Mucosa of gallbladder (tissue), 1 donor: ENCODE data around the gene GAGE12C. TPM values are rescaled to one million over a fixed set of nuclear protein-coding genes. Genes with fewer than 3 reads are reported as not detected.
"Not testable (repeated sequence)": the region's sequence is repeated elsewhere in the genome, so short reads cannot be mapped to it uniquely, and the experiment has no call there.

Experiments
- DNase-seq: peaks from one replicate; pipeline ENCODE4 v3.0.0-alpha.2; 2020; ENCODE audit warnings: low spot score
- total RNA-seq: library from RNA; stranded (reverse); gene quantifications from one replicate; pipeline ENCODE4 v1.2.1, GENCODE V29; 2021
- donor health status: DM: no; HTN: no; CAD: no.

Gene GAGE12C, protein sequence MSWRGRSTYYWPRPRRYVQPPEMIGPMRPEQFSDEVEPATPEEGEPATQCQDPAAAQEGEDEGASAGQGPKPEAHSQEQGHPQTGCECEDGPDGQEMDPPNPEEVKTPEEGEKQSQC
- not detected for total RNA-seq

DNA sequence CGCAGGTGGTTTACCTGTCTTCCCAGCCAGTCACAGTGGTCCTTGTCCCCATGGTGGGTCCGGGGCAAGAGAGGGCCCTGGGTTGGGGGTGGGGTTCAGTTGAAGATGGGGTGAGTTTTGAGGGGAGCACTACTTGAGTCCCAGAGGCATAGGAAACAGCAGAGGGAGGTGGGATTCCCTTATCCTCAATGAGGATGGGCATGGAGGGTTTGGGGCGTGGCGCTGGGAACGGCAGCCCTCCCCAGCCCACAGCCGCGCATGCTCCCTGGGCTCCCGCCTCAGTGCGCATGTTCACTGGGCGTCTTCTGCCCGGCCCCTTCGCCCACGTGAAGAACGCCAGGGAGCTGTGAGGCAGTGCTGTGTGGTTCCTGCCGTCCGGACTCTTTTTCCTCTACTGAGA is at the start of gene GAGE12C:
TSS of gene GAGE12C (plus strand) at position 301 of the 400 bp plus-strand sequence. CDS start 1,155 bp downstream, outside the sequence.
- DNase-seq, result not testable (repeated sequence)

DNA sequence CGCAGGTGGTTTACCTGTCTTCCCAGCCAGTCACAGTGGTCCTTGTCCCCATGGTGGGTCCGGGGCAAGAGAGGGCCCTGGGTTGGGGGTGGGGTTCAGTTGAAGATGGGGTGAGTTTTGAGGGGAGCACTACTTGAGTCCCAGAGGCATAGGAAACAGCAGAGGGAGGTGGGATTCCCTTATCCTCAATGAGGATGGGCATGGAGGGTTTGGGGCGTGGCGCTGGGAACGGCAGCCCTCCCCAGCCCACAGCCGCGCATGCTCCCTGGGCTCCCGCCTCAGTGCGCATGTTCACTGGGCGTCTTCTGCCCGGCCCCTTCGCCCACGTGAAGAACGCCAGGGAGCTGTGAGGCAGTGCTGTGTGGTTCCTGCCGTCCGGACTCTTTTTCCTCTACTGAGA is 9.5 kb downstream of the GAGE12C start, which contains the start of gene GAGE12D:
TSS of gene GAGE12D (plus strand) at position 301 of the 400 bp plus-strand sequence. CDS start 1,155 bp downstream, outside the sequence.
- DNase-seq, result not testable (repeated sequence)

DNA sequence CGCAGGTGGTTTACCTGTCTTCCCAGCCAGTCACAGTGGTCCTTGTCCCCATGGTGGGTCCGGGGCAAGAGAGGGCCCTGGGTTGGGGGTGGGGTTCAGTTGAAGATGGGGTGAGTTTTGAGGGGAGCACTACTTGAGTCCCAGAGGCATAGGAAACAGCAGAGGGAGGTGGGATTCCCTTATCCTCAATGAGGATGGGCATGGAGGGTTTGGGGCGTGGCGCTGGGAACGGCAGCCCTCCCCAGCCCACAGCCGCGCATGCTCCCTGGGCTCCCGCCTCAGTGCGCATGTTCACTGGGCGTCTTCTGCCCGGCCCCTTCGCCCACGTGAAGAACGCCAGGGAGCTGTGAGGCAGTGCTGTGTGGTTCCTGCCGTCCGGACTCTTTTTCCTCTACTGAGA is 19.0 kb downstream of the GAGE12C start, which contains the start of gene GAGE12E:
TSS of gene GAGE12E (plus strand) at position 301 of the 400 bp plus-strand sequence. CDS start 1,155 bp downstream, outside the sequence.
- DNase-seq, result not testable (repeated sequence)

DNA sequence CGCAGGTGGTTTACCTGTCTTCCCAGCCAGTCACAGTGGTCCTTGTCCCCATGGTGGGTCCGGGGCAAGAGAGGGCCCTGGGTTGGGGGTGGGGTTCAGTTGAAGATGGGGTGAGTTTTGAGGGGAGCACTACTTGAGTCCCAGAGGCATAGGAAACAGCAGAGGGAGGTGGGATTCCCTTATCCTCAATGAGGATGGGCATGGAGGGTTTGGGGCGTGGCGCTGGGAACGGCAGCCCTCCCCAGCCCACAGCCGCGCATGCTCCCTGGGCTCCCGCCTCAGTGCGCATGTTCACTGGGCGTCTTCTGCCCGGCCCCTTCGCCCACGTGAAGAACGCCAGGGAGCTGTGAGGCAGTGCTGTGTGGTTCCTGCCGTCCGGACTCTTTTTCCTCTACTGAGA is 28.6 kb downstream of the GAGE12C start, which contains the start of gene GAGE12F:
TSS of gene GAGE12F (plus strand) at position 301 of the 400 bp plus-strand sequence. CDS start 1,155 bp downstream, outside the sequence.
- not testable (repeated sequence) for DNase-seq

DNA sequence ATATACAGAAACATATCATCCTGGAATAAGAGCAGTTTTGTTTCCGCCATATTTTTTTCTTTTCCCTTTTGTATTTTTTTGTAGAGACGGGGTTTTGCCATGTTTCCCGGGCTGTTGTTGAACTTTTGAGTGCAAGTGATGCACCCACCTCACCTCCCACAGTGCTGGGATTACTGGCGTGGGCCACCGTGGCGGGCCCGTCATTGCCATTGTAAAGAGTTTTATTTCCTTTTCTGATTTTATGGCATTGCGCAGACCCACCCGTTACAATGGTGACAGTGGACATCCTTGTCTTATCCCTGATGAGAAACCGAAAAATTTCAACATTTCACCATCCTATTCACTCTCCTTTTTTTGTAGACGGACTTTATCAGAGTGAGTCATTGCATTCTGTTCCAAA is 36.8 kb downstream of the GAGE12C start:
- peak; percentile 10 for DNase-seq

DNA sequence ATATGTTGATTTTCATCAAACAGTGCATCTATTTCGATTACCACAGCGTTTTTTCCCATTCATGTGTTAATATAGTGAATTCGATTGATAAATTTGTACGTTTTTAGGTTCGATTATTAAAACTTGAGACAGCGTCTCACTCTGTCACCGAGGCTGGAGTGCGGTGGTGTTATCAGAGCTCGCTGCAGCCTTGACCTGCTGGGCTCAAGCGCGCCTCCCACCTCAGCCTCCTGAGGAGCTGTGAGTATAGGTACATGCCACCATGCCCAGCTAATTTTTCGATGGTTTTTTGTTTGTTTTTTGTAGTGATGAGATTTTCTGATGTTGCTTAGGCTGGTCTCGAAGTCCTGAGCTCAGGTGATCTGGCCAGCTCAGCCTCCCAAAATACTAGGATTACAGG is 37.2 kb downstream of the GAGE12C start:
- peak; percentile 4 for DNase-seq

DNA sequence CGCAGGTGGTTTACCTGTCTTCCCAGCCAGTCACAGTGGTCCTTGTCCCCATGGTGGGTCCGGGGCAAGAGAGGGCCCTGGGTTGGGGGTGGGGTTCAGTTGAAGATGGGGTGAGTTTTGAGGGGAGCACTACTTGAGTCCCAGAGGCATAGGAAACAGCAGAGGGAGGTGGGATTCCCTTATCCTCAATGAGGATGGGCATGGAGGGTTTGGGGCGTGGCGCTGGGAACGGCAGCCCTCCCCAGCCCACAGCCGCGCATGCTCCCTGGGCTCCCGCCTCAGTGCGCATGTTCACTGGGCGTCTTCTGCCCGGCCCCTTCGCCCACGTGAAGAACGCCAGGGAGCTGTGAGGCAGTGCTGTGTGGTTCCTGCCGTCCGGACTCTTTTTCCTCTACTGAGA is 38.1 kb downstream of the GAGE12C start, which contains the start of gene GAGE12G:
TSS of gene GAGE12G (plus strand) at position 301 of the 400 bp plus-strand sequence. CDS start 1,155 bp downstream, outside the sequence.
- not testable (repeated sequence) for DNase-seq

DNA sequence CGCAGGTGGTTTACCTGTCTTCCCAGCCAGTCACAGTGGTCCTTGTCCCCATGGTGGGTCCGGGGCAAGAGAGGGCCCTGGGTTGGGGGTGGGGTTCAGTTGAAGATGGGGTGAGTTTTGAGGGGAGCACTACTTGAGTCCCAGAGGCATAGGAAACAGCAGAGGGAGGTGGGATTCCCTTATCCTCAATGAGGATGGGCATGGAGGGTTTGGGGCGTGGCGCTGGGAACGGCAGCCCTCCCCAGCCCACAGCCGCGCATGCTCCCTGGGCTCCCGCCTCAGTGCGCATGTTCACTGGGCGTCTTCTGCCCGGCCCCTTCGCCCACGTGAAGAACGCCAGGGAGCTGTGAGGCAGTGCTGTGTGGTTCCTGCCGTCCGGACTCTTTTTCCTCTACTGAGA is 47.7 kb downstream of the GAGE12C start, which contains the start of gene GAGE12H:
TSS of gene GAGE12H (plus strand) at position 301 of the 400 bp plus-strand sequence. CDS start 1,155 bp downstream, outside the sequence.
- DNase-seq, result not testable (repeated sequence)

Other genes starting within 250 kb of the GAGE12C start
- not detected for gene GAGE10, start 228.5 kb upstream of the GAGE12C start, total RNA-seq
- not detected for gene GAGE12J, start 210.1 kb upstream of the GAGE12C start, total RNA-seq
- 0.63 TPM for gene GAGE13, start 200.6 kb upstream of the GAGE12C start, total RNA-seq
- not detected for gene GAGE12D, start 9.6 kb downstream of the GAGE12C start, total RNA-seq
- gene GAGE12E, start 19.1 kb downstream of the GAGE12C start, total RNA-seq, result not detected
- 0.86 TPM for gene GAGE12F, start 28.7 kb downstream of the GAGE12C start, total RNA-seq
- not detected for gene GAGE12G, start 38.2 kb downstream of the GAGE12C start, total RNA-seq
- gene GAGE12H, start 47.8 kb downstream of the GAGE12C start, total RNA-seq, result not detected
- gene GAGE2A, start 57.3 kb downstream of the GAGE12C start, total RNA-seq, result not detected
- 0.49 TPM for gene GAGE1, start 66.8 kb downstream of the GAGE12C start, total RNA-seq
- gene PAGE1, start 163.8 kb downstream of the GAGE12C start, total RNA-seq, result not detected